ENCODE measurements around the gene ITLN1. TPM values are rescaled to one million over a fixed set of nuclear protein-coding genes. Genes with fewer than 3 reads are reported as not detected.
A peak's percentile ranks its signal among the peaks of the same experiment; 100 is the strongest.

Gene ITLN1
- total RNA-seq, 2 donors from 2014 or later = 1,064 to 3,973 TPM

DNA sequence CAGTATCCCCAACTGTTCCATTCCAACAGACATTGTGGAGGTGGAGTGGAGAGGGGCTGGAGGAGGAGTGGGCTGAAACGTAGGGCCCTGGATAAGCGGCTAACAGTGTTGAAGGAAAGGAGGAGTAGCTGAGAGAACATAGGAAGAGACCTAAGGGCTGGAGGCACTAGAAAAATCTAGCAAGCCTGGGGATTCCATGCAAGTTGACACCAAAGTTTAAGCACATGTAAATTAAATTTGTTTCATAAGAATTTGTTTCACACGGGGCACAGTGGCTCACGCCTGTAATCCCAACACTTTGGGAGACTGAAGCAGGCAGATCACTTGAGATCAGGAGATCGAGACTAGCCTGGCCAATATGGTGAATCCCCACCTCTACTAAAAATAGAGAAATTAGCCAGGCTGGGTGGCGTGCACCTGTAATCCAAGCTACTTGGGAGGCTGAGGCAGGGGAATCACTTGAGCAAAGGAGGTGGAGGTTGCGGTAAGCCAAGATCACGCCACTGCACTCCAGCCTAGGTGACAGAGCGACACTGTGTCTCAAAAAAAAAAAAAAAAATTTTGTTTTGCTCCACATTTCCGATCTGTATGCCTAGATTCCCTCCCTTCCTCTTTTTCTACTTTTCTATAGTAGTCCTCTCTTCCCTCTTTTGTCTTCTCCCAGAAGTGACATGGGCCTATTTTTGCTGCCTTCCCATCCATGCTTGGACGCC is 21.8 kb downstream of the ITLN1 start:
- Histone ChIP-seq H3K4me3 (no peak overlapping the region), H3K36me3 (no peaks in the 10 kb centered on the region), H3K27me3 (no peaks in the 10 kb centered on the region), H3K9me3 (no peaks in the 10 kb centered on the region), H3K4me1 (no peaks in the 10 kb centered on the region), H3K27ac (peak overlapping the region in 1 of 2 donors; percentile 29)
- TF ChIP-seq, protein P1, sequence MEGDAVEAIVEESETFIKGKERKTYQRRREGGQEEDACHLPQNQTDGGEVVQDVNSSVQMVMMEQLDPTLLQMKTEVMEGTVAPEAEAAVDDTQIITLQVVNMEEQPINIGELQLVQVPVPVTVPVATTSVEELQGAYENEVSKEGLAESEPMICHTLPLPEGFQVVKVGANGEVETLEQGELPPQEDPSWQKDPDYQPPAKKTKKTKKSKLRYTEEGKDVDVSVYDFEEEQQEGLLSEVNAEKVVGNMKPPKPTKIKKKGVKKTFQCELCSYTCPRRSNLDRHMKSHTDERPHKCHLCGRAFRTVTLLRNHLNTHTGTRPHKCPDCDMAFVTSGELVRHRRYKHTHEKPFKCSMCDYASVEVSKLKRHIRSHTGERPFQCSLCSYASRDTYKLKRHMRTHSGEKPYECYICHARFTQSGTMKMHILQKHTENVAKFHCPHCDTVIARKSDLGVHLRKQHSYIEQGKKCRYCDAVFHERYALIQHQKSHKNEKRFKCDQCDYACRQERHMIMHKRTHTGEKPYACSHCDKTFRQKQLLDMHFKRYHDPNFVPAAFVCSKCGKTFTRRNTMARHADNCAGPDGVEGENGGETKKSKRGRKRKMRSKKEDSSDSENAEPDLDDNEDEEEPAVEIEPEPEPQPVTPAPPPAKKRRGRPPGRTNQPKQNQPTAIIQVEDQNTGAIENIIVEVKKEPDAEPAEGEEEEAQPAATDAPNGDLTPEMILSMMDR (IDR thresholded peaks at IDR 0.05) = no peak
- DNase-seq (ENCODE audit: low spot score) = no peak

DNA sequence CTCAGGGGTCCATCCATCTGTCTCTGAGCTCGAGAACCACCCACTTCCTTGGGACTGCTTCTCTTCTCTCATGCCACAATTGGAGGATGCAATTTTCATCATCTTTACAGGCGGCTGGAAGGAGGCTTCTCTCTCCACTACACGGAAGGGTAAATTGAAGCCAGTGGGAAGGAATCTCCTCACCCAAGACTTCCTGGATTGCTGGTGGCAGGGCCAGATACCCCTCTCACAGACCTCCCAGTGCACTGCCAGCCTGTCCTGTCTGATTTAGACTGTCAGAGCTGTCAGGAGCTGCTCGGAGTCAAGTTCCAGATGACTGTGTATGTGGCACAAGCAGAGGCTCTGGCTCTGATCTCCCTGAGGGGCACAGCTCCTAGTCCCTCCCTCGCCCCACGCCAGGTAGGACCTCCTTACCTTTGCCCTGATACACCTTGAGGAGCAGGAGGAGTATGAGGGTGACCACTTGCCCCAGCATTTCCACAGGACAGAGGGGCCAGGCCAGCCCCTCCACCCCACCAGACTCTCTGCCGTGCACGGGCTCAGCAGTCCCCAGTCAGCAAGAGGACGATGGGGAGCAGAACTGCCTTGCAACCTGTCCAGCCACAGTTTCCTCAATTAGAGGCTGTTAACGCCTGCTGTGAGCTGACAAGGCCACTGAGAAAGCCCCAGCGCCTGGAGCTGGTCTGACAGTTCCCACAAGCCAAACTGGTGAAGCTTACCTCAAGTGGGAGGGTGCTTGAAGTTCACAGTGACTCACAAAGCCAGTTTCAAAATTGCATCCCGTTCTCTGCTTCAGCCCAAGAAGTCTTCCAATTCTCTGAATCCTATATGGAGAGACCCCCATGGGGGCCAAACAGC is 22.5 kb downstream of the ITLN1 start, which contains the start of gene CD244:
TSS of gene CD244 (minus strand) at position 685 of the 858 bp plus-strand sequence. CDS start at position 475, 210 bp downstream.
- no peaks in the 10 kb centered on the region for H3K36me3 ChIP-seq
- no peak for DNase-seq (ENCODE audit: low spot score)
- no peaks in the 10 kb centered on the region for H3K27me3 ChIP-seq
- no peaks in the 10 kb centered on the region for H3K9me3 ChIP-seq
- no peaks in the 10 kb centered on the region for H3K4me1 ChIP-seq
- peak within 1 kb of the TSS in 1 of 2 donors; percentile 29 for H3K27ac ChIP-seq
- H3K4me3 ChIP-seq = no peak within 1 kb of the TSS
- TF ChIP-seq, protein P1 (IDR thresholded peaks at IDR 0.05) = no peak

DNA sequence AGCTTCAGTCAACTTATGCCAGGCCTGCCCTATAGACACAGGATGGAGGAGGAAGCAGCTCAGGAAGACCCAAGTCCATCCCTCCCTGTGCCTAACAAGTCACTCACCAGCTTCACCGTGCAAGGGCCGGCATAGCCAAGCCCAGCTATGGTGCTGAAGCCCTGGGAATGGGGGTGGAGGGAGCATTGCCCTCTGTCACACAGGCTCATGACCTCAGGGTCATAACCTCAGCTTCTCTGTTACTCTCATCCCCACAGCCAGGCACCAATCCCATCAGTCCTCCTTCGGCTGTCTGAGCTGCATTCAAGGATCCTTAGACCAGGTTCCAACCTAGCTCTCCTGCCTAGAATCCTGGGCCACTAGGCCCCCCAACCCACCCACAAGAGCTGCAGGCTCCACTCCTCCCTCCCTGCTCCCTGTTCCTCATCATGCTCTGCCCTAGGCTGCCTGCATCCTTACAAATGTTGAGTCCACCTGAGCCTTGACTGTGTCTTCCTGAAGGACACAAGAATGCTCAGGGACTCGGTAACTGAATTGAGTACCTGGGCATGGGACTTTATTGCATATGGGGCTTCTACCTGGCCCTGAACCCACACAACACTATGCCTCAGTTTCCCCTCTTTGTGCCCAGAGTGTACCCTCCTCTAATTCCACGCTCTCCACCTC is 24.0 kb downstream of the ITLN1 start:
- TF ChIP-seq, protein P1 (IDR thresholded peaks at IDR 0.05) = no peak
- no peak overlapping the region for H3K4me3 ChIP-seq
- DNase-seq (ENCODE audit: low spot score) = no peak
- H3K9me3 ChIP-seq = no peaks in the 10 kb centered on the region
- no peaks in the 10 kb centered on the region for H3K27me3 ChIP-seq
- no peak overlapping the region for H3K27ac ChIP-seq
- H3K4me1 ChIP-seq = no peaks in the 10 kb centered on the region
- no peaks in the 10 kb centered on the region for H3K36me3 ChIP-seq

DNA sequence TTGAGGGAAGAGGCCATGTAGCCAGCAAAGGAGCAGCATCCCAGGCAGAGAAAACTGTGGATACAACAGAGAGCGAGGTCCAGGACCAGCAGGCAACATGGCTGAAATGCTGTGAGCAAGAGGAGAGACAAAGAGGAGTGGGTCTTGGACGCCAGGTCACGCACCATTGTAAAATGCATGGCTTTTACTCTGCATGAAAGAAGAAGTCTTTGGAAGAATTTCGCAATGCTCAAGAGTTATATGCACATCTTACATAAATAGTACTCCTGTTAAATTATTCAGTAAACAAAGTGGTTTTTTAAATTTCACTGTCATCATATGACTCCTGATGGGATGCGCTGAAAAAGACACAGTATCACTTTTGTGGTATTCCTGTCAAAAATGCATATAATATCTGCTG is 25.8 kb downstream of the ITLN1 start:
- H3K4me3 ChIP-seq = no peak overlapping the region
- H3K27me3 ChIP-seq = no peaks in the 10 kb centered on the region
- H3K9me3 ChIP-seq = no peaks in the 10 kb centered on the region
- no peaks in the 10 kb centered on the region for H3K4me1 ChIP-seq
- H3K36me3 ChIP-seq = no peaks in the 10 kb centered on the region
- TF ChIP-seq, protein P1 (IDR thresholded peaks at IDR 0.05) = no peak
- H3K27ac ChIP-seq = no peak overlapping the region
- no peak for DNase-seq (ENCODE audit: low spot score)

DNA sequence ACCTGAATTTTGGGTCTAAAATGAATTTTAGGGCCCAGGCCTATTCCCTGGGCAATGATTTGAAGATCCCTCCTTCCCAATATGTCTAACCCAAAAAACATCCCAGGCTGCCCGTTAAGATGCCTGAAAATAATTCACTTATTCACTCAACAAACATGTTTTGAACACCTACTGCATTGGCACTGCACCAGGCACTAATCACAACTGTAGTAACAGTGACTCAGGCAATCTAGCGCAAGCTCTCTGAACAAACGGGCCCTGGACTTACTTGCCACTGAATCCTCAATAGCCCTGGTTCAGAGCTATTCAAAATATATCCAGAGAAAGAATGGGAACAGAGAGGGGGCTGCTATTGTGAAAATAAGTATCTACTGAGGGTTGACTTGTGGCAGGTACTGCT is 26.5 kb downstream of the ITLN1 start:
- H3K4me1 ChIP-seq = no peaks in the 10 kb centered on the region

More for the DNA sequence above, 26.5 kb downstream of the ITLN1 start:
- Histone ChIP-seq H3K9me3 (no peaks in the 10 kb centered on the region), H3K27ac (no peak overlapping the region), H3K27me3 (no peaks in the 10 kb centered on the region), H3K4me3 (no peak overlapping the region), H3K36me3 (no peaks in the 10 kb centered on the region)
- no peak for DNase-seq (ENCODE audit: low spot score)
- TF ChIP-seq, protein P1 (IDR thresholded peaks at IDR 0.05) = no peak

Data from right atrium auricular region (tissue), 2 donors.